Posterior vena cava (tissue), 2 donors: Measurements from ENCODE around the gene TBC1D23. TPM values are rescaled to one million over a fixed set of nuclear protein-coding genes. Genes with fewer than 3 reads are reported as not detected.
"Not testable (repeated sequence)": the region's sequence is repeated elsewhere in the genome, so short reads cannot be mapped to it uniquely, and the experiment has no call there.

Experiments used
- DNase-seq: peaks from one replicate; pipeline ENCODE4 v3.0.0-alpha.2; 2020; ENCODE audit warnings: low spot score
- intact Hi-C, 2 donors: fragments of 100-400 bp; cut with DNase I; formaldehyde crosslinking; loops; one replicate each; pipeline versions ENCODE4 v1.14.1 to v1.14.2; 2022 to 2023
- total RNA-seq, 2 donors: library from RNA; stranded (reverse); fragmentation: NEBNext Ultra II Directional; extraction: Animal tissue kit (Norgen Biotek cat#: 25700); gene quantifications; one replicate each; pipeline ENCODE4 v1.2.1, GENCODE V29; 2021
- donor health status: DM: yes; HTN: yes; CAD: no.
- donor health status: DM: yes; HTN: yes; CAD: no.

TBC1D23 gene
- total RNA-seq, 2 donors from 2014 or later, result 45.5 to 54.6 TPM

GRCh38 chr3:100277255-100277800, 16.5 kb downstream of the TBC1D23 start:
- DNase-seq, result no peak
- intact Hi-C loops, result loop anchor here in 1 of 2 donors (2.0 kb wide), 1 partner anchor 131 kb away; no protein-coding TSS in a partner anchor

GRCh38 chr3:100278910-100279309, 18.1 kb downstream of the TBC1D23 start:
- DNase-seq, result no peak
- intact Hi-C loops, result no loop called here

GRCh38 chr3:100288288-100288894, 27.6 kb downstream of the TBC1D23 start:
- intact Hi-C loops, result no loop called here
- DNase-seq, result no peak

- DNase-seq, result no peak
- intact Hi-C loops, result no loop called here
These were observed 28.5 kb downstream of the TBC1D23 start for GRCh38 chr3:100289339-100289738.

- no peak for DNase-seq
- intact Hi-C loops, result no loop called here
These were observed 34.3 kb downstream of the TBC1D23 start for GRCh38 chr3:100295089-100295488.

- intact Hi-C loops, result no loop called here
- DNase-seq, result no peak
These were observed 37.0 kb downstream of the TBC1D23 start for GRCh38 chr3:100297784-100298183.

- DNase-seq, result no peak
- intact Hi-C loops, result no loop called here
These were observed 38.2 kb downstream of the TBC1D23 start for GRCh38 chr3:100299016-100299415.

GRCh38 chr3:100306695-100307094, 45.9 kb downstream of the TBC1D23 start:
- intact Hi-C loops, result no loop called here
- DNase-seq, result no peak

GRCh38 chr3:100310355-100310965, 49.7 kb downstream of the TBC1D23 start:
- intact Hi-C loops, result no loop called here
- DNase-seq, result no peak

GRCh38 chr3:100311011-100311410, 50.2 kb downstream of the TBC1D23 start:
- DNase-seq, result no peak
- intact Hi-C loops, result no loop called here

- no peak for DNase-seq
- intact Hi-C loops, result no loop called here
These were observed 55.9 kb downstream of the TBC1D23 start for GRCh38 chr3:100316641-100317069.

- intact Hi-C loops, result no loop called here
- no peak for DNase-seq
These were observed 57.1 kb downstream of the TBC1D23 start for GRCh38 chr3:100317912-100318311.

- intact Hi-C loops, result loop anchor here in 1 of 2 donors (10.0 kb wide), 1 partner anchor 265 kb away; no protein-coding TSS in a partner anchor
- DNase-seq, result no peak
These were observed 59.2 kb downstream of the TBC1D23 start for GRCh38 chr3:100319951-100320350.

- intact Hi-C loops, result loop anchor here in 1 of 2 donors (10.0 kb wide), 1 partner anchor 261 kb away; no protein-coding TSS in a partner anchor
- DNase-seq, result no peak
These were observed 63.3 kb downstream of the TBC1D23 start for GRCh38 chr3:100324044-100324443.

- intact Hi-C loops, result loop anchor here in 1 of 2 donors (10.0 kb wide), 1 partner anchor 259 kb away; no protein-coding TSS in a partner anchor
These were observed 65.0 kb downstream of the TBC1D23 start for GRCh38 chr3:100325827-100326226.

GRCh38 chr3:100327377-100327776, 66.6 kb downstream of the TBC1D23 start:
- intact Hi-C loops, result loop anchor here in 1 of 2 donors (10.0 kb wide), 1 partner anchor 257 kb away; no protein-coding TSS in a partner anchor

More at GRCh38 chr3:100325827-100326226, 65.0 kb downstream of the TBC1D23 start:
- DNase-seq, result no peak

GRCh38 chr3:100329800-100330489, 69.2 kb downstream of the TBC1D23 start:
- intact Hi-C loops, result loop anchor here in 1 of 2 donors (10.0 kb wide), 1 partner anchor 255 kb away; no protein-coding TSS in a partner anchor
- DNase-seq, result no peak

More at GRCh38 chr3:100327377-100327776, 66.6 kb downstream of the TBC1D23 start:
- not testable (repeated sequence) for DNase-seq

- DNase-seq, result no peak
- intact Hi-C loops, result no loop called here
These were observed 69.9 kb downstream of the TBC1D23 start for GRCh38 chr3:100330651-100331050.

- DNase-seq, result no peak
- intact Hi-C loops, result no loop called here
These were observed 70.9 kb downstream of the TBC1D23 start for GRCh38 chr3:100331660-100332059.

GRCh38 chr3:100333051-100333450, 72.3 kb downstream of the TBC1D23 start:
- intact Hi-C loops, result no loop called here
- DNase-seq, result no peak
